ENCODE results near the gene CHST1.

The CHST1 gene

DNA sequence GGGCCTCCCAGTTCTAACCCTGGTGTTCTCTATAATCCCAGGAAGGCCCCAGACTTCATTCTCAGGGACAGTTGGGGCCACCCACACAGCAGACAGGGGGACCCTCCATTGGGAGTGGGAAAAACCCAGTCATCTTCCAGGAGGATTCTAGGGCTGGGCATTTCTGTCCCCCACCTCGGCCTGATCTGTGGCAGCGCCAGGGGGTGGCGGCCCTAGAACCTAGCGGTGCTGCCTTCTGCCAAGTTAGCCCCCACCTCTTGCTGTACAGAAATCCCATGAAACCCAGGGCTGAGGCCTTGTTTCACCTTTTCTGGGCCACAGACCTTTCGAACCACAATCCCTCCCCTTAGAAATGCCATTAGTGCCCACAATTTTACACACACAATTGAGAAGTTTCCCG, 9.6 kb downstream of the CHST1 start:
- no peak overlapping the region for H3K4me3 ChIP-seq (ENCODE audit: low read depth, low read length)
- no peaks in the 10 kb centered on the region for H3K79me1 ChIP-seq (ENCODE audit: low read length)
- H3K9me3 ChIP-seq (ENCODE audit: insufficient read depth, low read depth, low read length) = no peaks in the 10 kb centered on the region
- DNase-seq = no peak
- H2AK5ac ChIP-seq (ENCODE audit: low read length) = no peak overlapping the region
- no peak overlapping the region for H4K8ac ChIP-seq (ENCODE audit: low read depth, low read length)
- H3K4me2 ChIP-seq (ENCODE audit: low read length) = no peak overlapping the region
- peaks cover 11 to 15% of the 10 kb centered on the region in 2 experiments for H3K4me1 ChIP-seq (ENCODE audit: control insufficient read depth in 1 of 2, insufficient read depth in 2 of 2, low read length in 2 of 2)
- H3K4ac ChIP-seq (ENCODE audit: low read depth, low read length) = no peak overlapping the region
- no peak overlapping the region for H3K27ac ChIP-seq (ENCODE audit: low read depth, low read length)
- H3K23ac ChIP-seq (ENCODE audit: low read length) = no peak overlapping the region
- no peak overlapping the region for H2BK12ac ChIP-seq (ENCODE audit: low read length)
- H3K36me3 ChIP-seq (ENCODE audit: control insufficient read depth in 1 of 2, insufficient read depth in 2 of 2, low read length in 2 of 2) = no peaks in the 10 kb centered on the region
- no peak overlapping the region for H2BK120ac ChIP-seq (ENCODE audit: insufficient read depth, low read length, poor library complexity)
- no peak overlapping the region for H2AFZ ChIP-seq (ENCODE audit: insufficient read depth, low read length, poor library complexity)
- no CpG with 5 or more reads among the region's 6 CpGs for WGBS (ENCODE audit: extremely low coverage, insufficient coverage, insufficient read length)
- no peak overlapping the region for H2BK5ac ChIP-seq (ENCODE audit: low read depth, low read length, poor library complexity)
- H4K12ac ChIP-seq (ENCODE audit: low read depth, low read length) = no peak overlapping the region
- H3K27me3 ChIP-seq (ENCODE audit: insufficient read depth, low read length) = no peaks in the 10 kb centered on the region
- H3K14ac ChIP-seq (ENCODE audit: low read length) = no peak overlapping the region
- no peak overlapping the region for H4K91ac ChIP-seq (ENCODE audit: low read depth, low read length)
- no peak overlapping the region for H3K18ac ChIP-seq (ENCODE audit: low read length)
- no peaks in the 10 kb centered on the region for H3K79me2 ChIP-seq (ENCODE audit: control insufficient read depth, insufficient read depth, low read length, poor library complexity)
- no peak overlapping the region for H3K9ac ChIP-seq (ENCODE audit: low read length)

DNA sequence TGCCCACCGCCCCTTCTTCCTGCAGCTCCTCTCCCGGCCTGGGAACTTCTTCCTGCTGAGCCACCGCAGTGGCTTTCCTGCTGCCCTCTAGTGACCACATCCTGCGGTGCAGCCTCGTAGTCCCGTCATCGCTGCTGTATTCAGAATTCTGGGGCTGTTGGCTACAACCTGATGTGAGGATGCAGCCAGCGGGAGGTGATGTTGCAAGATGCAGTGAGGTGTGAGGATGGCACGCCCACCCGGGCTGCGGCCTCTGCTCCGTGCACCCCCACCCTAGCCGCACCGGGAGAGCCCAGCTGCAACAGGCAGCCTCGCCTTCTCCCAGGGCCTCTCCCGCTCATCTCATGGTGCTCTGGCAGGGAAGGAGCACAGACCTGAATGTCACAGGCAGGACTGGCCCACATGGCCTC, 10.1 kb downstream of the CHST1 start:
- no peak overlapping the region for H2BK5ac ChIP-seq (ENCODE audit: low read depth, low read length, poor library complexity)
- H3K4ac ChIP-seq (ENCODE audit: low read depth, low read length) = no peak overlapping the region
- no peaks in the 10 kb centered on the region for H3K79me1 ChIP-seq (ENCODE audit: low read length)
- peak; percentile 48 to 82 for DNase-seq
- no peak overlapping the region for H3K9ac ChIP-seq (ENCODE audit: low read length)
- no peak overlapping the region for H2BK12ac ChIP-seq (ENCODE audit: low read length)
- H3K4me2 ChIP-seq (ENCODE audit: low read length) = no peak overlapping the region
- no CpG with 5 or more reads among the region's 16 CpGs for WGBS (ENCODE audit: extremely low coverage, insufficient coverage, insufficient read length)
- no peak overlapping the region for H3K14ac ChIP-seq (ENCODE audit: low read length)
- peaks cover 11 to 15% of the 10 kb centered on the region in 2 experiments for H3K4me1 ChIP-seq (ENCODE audit: control insufficient read depth in 1 of 2, insufficient read depth in 2 of 2, low read length in 2 of 2)
- H3K23ac ChIP-seq (ENCODE audit: low read length) = no peak overlapping the region
- no peak overlapping the region for H4K12ac ChIP-seq (ENCODE audit: low read depth, low read length)
- H3K18ac ChIP-seq (ENCODE audit: low read length) = no peak overlapping the region
- no peak overlapping the region for H4K8ac ChIP-seq (ENCODE audit: low read depth, low read length)
- H2BK120ac ChIP-seq (ENCODE audit: insufficient read depth, low read length, poor library complexity) = no peak overlapping the region
- H2AFZ ChIP-seq (ENCODE audit: insufficient read depth, low read length, poor library complexity) = no peak overlapping the region
- H4K91ac ChIP-seq (ENCODE audit: low read depth, low read length) = no peak overlapping the region
- H3K27me3 ChIP-seq (ENCODE audit: insufficient read depth, low read length) = no peaks in the 10 kb centered on the region
- no peaks in the 10 kb centered on the region for H3K9me3 ChIP-seq (ENCODE audit: insufficient read depth, low read depth, low read length)
- H3K4me3 ChIP-seq (ENCODE audit: low read depth, low read length) = no peak overlapping the region
- no peak overlapping the region for H3K27ac ChIP-seq (ENCODE audit: low read depth, low read length)
- H2AK5ac ChIP-seq (ENCODE audit: low read length) = no peak overlapping the region
- no peaks in the 10 kb centered on the region for H3K36me3 ChIP-seq (ENCODE audit: control insufficient read depth in 1 of 2, insufficient read depth in 2 of 2, low read length in 2 of 2)
- no peaks in the 10 kb centered on the region for H3K79me2 ChIP-seq (ENCODE audit: control insufficient read depth, insufficient read depth, low read length, poor library complexity)

DNA sequence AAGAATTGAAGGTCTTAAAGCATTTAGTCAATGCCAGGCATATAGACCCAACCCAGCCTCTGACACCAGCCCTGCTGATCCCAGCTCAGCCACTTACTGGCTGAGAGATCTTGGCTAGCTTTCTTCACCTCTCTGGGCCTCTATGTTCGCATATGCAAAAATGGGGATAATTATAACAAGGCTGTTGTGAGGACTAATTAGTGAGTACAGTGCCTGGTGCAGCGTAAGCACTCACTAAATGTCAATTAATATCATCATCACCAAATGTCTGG, 10.5 kb downstream of the CHST1 start:
- no CpG with 5 or more reads among the region's 2 CpGs for WGBS (ENCODE audit: extremely low coverage, insufficient coverage, insufficient read length)
- Histone ChIP-seq H4K91ac (ENCODE audit: low read depth, low read length) (no peak overlapping the region), H2AFZ (ENCODE audit: insufficient read depth, low read length, poor library complexity) (no peak overlapping the region), H4K8ac (ENCODE audit: low read depth, low read length) (no peak overlapping the region), H3K4me3 (ENCODE audit: low read depth, low read length) (no peak overlapping the region), H3K18ac (ENCODE audit: low read length) (no peak overlapping the region), H2AK5ac (ENCODE audit: low read length) (no peak overlapping the region), H3K36me3 (ENCODE audit: control insufficient read depth in 1 of 2, insufficient read depth in 2 of 2, low read length in 2 of 2) (no peaks in the 10 kb centered on the region), H3K4me1 (ENCODE audit: control insufficient read depth in 1 of 2, insufficient read depth in 2 of 2, low read length in 2 of 2) (peaks cover 11 to 15% of the 10 kb centered on the region in 2 experiments), H3K4ac (ENCODE audit: low read depth, low read length) (no peak overlapping the region), H3K9me3 (ENCODE audit: insufficient read depth, low read depth, low read length) (peaks cover under 1% of the 10 kb centered on the region), H3K79me1 (ENCODE audit: low read length) (no peaks in the 10 kb centered on the region), H3K79me2 (ENCODE audit: control insufficient read depth, insufficient read depth, low read length, poor library complexity) (no peaks in the 10 kb centered on the region), H4K12ac (ENCODE audit: low read depth, low read length) (no peak overlapping the region), H3K23ac (ENCODE audit: low read length) (no peak overlapping the region), H3K27me3 (ENCODE audit: insufficient read depth, low read length) (no peaks in the 10 kb centered on the region), H3K14ac (ENCODE audit: low read length) (no peak overlapping the region), H2BK5ac (ENCODE audit: low read depth, low read length, poor library complexity) (no peak overlapping the region), H2BK12ac (ENCODE audit: low read length) (peak overlapping the region; percentile 28), H3K27ac (ENCODE audit: low read depth, low read length) (no peak overlapping the region), H2BK120ac (ENCODE audit: insufficient read depth, low read length, poor library complexity) (no peak overlapping the region), H3K4me2 (ENCODE audit: low read length) (no peak overlapping the region), H3K9ac (ENCODE audit: low read length) (no peak overlapping the region)
- DNase-seq = no peak

DNA sequence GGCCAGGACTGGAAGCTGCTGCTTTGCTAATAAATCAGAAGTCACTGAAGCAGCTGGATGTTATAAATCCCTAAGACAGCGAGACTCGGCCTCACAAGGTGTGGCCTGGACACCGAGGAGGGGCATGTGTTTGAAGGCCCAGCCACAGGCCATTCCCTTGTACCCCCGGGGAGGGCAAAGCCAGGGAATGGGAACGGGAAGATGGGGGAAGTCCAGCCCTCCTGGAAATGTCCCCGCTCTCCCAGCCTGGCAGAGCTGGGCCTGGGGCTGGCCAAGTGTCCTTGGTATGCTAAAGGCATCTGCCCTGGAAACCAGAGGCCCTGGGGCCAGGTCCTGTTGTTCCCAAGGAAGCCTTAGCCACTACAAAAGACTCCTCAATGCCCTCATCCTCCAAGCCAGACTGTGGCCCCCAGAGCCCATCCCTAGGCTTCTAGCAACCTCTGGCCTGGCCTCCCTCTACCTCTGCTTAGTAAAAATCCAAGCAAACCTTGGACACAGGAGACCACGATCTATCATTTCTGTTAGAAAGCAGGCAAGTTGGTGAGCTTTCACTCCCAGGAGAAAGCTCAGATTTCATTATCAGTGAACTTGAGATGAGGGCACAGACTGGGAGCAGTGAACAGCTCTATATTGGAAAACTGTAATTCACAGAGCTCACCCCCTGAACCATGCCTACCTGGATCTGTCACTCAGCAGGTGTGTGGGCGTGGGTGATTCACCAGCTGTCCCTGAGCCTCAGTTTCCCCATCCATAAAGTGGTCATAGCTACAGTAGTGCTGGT, 11.0 kb downstream of the CHST1 start:
- Histone ChIP-seq H3K18ac (ENCODE audit: low read length) (no peak overlapping the region), H3K27me3 (ENCODE audit: insufficient read depth, low read length) (no peaks in the 10 kb centered on the region), H2AK5ac (ENCODE audit: low read length) (no peak overlapping the region), H3K4me3 (ENCODE audit: low read depth, low read length) (no peak overlapping the region), H4K12ac (ENCODE audit: low read depth, low read length) (no peak overlapping the region), H3K9me3 (ENCODE audit: insufficient read depth, low read depth, low read length) (peaks cover 3% of the 10 kb centered on the region), H2AFZ (ENCODE audit: insufficient read depth, low read length, poor library complexity) (no peak overlapping the region), H3K14ac (ENCODE audit: low read length) (no peak overlapping the region), H3K4me1 (ENCODE audit: control insufficient read depth in 1 of 2, insufficient read depth in 2 of 2, low read length in 2 of 2) (peaks cover 11 to 14% of the 10 kb centered on the region in 2 experiments), H3K23ac (ENCODE audit: low read length) (no peak overlapping the region), H2BK120ac (ENCODE audit: insufficient read depth, low read length, poor library complexity) (no peak overlapping the region), H3K36me3 (ENCODE audit: control insufficient read depth in 1 of 2, insufficient read depth in 2 of 2, low read length in 2 of 2) (no peaks in the 10 kb centered on the region), H3K27ac (ENCODE audit: low read depth, low read length) (no peak overlapping the region), H3K79me1 (ENCODE audit: low read length) (no peaks in the 10 kb centered on the region), H3K9ac (ENCODE audit: low read length) (no peak overlapping the region), H2BK5ac (ENCODE audit: low read depth, low read length, poor library complexity) (no peak overlapping the region), H2BK12ac (ENCODE audit: low read length) (peak overlapping the region; percentile 28), H4K91ac (ENCODE audit: low read depth, low read length) (no peak overlapping the region), H3K4me2 (ENCODE audit: low read length) (no peak overlapping the region), H4K8ac (ENCODE audit: low read depth, low read length) (no peak overlapping the region), H3K4ac (ENCODE audit: low read depth, low read length) (no peak overlapping the region), H3K79me2 (ENCODE audit: control insufficient read depth, insufficient read depth, low read length, poor library complexity) (no peaks in the 10 kb centered on the region)
- no peak for DNase-seq
- no CpG with 5 or more reads among the region's 8 CpGs for WGBS (ENCODE audit: extremely low coverage, insufficient coverage, insufficient read length)
